SK-N-SH (cell line): ENCODE measurements around the gene ACCS. TPM values are rescaled to one million over a fixed set of nuclear protein-coding genes. Genes with fewer than 3 reads are reported as not detected.

Experiments
- CTCF ChIA-PET: fragments of 300-600, 350-600 bp; formaldehyde crosslinking; extraction: SDS; loops from one replicate; lab custom pipeline; 2021; lab: Yijun Ruan, JAX
- POLR2A ChIA-PET: fragments of 350-600 bp; sonication (Branson Sonifier 250); formaldehyde crosslinking; extraction: SDS; loops from one replicate; lab custom pipeline; 2020; ENCODE audit warnings: antibody characterized with exemption, inconsistent platforms; lab: Yijun Ruan, JAX
- DNase-seq: peaks from one replicate; pipeline ENCODE4 v3.0.0; 2012
- H2AFZ ChIP-seq: fragments of 200-600 bp; sonication (generic); 2 replicates; pipeline ENCODE4 v1.8.1; 2016; ENCODE audit warnings: antibody characterized with exemption, mild to moderate bottlenecking, low read depth
- H3F3A ChIP-seq: fragments of 200-600 bp; sonication (generic); replicated peaks from 2 replicates; pipeline ENCODE3; 2016; ENCODE audit warnings: antibody characterized with exemption, mild to moderate bottlenecking; ENCODE audit not compliant: insufficient read depth
- H3K27ac ChIP-seq, 2 experiments: fragments of 200-500 bp in 1 of 2; fragments of 200-600 bp in 1 of 2; sonication (Bioruptor generic) in 1 of 2; sonication (generic), shearing (Covaris generic) in 1 of 2; 2 replicates each; pipeline versions ENCODE4 v1.5.1 to v1.6.1; 2014 to 2016; ENCODE audit warnings: low read depth in 2 of 2, inconsistent platforms in 1 of 2, low read length in 1 of 2, mild to moderate bottlenecking in 1 of 2, mixed read lengths in 1 of 2
- H3K27me3 ChIP-seq: fragments of 200-600 bp; sonication (generic), shearing (Covaris generic); 2 replicates; pipeline ENCODE4 v1.6.1; 2016; ENCODE audit warnings: mixed run types; ENCODE audit not compliant: insufficient read depth
- H3K36me3 ChIP-seq, 2 experiments: fragments of 200-500 bp in 1 of 2; fragments of 200-600 bp in 1 of 2; sonication (Bioruptor generic) in 1 of 2; sonication (generic) in 1 of 2; replicated peaks in 1 of 2; 2 replicates each; pipeline versions ENCODE3 to v1.5.1; 2014 to 2016; ENCODE audit warnings: low read length in 1 of 2, mild to moderate bottlenecking in 1 of 2; ENCODE audit not compliant: insufficient read depth in 2 of 2, control insufficient read depth in 1 of 2
- H3K4me1 ChIP-seq, 2 experiments: fragments of 200-500 bp in 1 of 2; fragments of 200-600 bp in 1 of 2; sonication (Bioruptor generic) in 1 of 2; sonication (generic), shearing (Covaris generic) in 1 of 2; 2 replicates each; pipeline versions ENCODE4 v1.5.1 to v1.6.1; 2014 to 2016; ENCODE audit warnings: low read depth in 1 of 2, low read length in 1 of 2, mixed run types in 1 of 2; ENCODE audit not compliant: insufficient read depth in 2 of 2, control insufficient read depth in 1 of 2
- H3K4me2 ChIP-seq: fragments of 200-600 bp; sonication (generic), shearing (Covaris generic); 2 replicates; pipeline ENCODE4 v1.6.1; 2017; ENCODE audit warnings: mixed run types
- H3K4me3 ChIP-seq, 2 experiments: fragments of 200-500 bp in 1 of 2; fragments of 200-600 bp in 1 of 2; sonication (Bioruptor generic) in 1 of 2; sonication (generic), shearing (Covaris generic) in 1 of 2; 2 replicates each; pipeline versions ENCODE4 v1.5.1 to v1.8.1; 2014 to 2016; ENCODE audit warnings: low read depth in 2 of 2, inconsistent platforms in 1 of 2, low read length in 1 of 2, mild to moderate bottlenecking in 1 of 2, mixed read lengths in 1 of 2, moderate library complexity in 1 of 2
- H3K79me2 ChIP-seq: fragments of 200-600 bp; sonication (generic); 2 replicates; pipeline ENCODE4 v1.8.1; 2017; ENCODE audit warnings: mild to moderate bottlenecking; ENCODE audit not compliant: insufficient read depth
- H3K9ac ChIP-seq: fragments of 200-600 bp; sonication (generic); 2 replicates; pipeline ENCODE4 v1.6.1; 2017; ENCODE audit warnings: mixed run types
- H3K9me2 ChIP-seq: fragments of 200-600 bp; sonication (generic); 2 replicates; pipeline ENCODE4 v1.6.1; 2017; ENCODE audit warnings: mixed run types
- H3K9me3 ChIP-seq: fragments of 200-600 bp; sonication (generic); 2 replicates; pipeline ENCODE4 v1.6.1; 2017; ENCODE audit warnings: mixed run types, mild to moderate bottlenecking, moderate library complexity
- H4K20me1 ChIP-seq: fragments of 200-600 bp; sonication (generic); 2 replicates; pipeline ENCODE4 v1.6.1; 2017; ENCODE audit warnings: mild to moderate bottlenecking, mixed run types; ENCODE audit not compliant: insufficient read depth
- CHD2 ChIP-seq: fragments of 150-350 bp; IDR thresholded peaks from 2 replicates; pipeline ENCODE4 v1.6.1; 2018; ENCODE audit warnings: low read length; ENCODE audit not compliant: partially characterized antibody
- ELF1 ChIP-seq: IDR thresholded peaks from 2 replicates; pipeline ENCODE4 v1.4.0; 2012
- EP300 ChIP-seq, 2 experiments: IDR thresholded peaks; 2 replicates each; pipeline versions ENCODE4 v1.4.0 to v1.6.1; 2012; ENCODE audit warnings: borderline replicate concordance in 1 of 2, low read depth in 1 of 2, low read length in 1 of 2
- FOSL2 ChIP-seq: IDR thresholded peaks from 2 replicates; pipeline ENCODE4 v1.4.0; 2012; ENCODE audit warnings: low read depth, mild to moderate bottlenecking, moderate library complexity, borderline replicate concordance
- NRF1 ChIP-seq: IDR thresholded peaks from 2 replicates; pipeline ENCODE4 v1.6.1; 2012; ENCODE audit warnings: low read depth, mild to moderate bottlenecking, low read length
- POLR2AphosphoS5 ChIP-seq: IDR thresholded peaks from 2 replicates; pipeline ENCODE4 v1.6.1; 2012; ENCODE audit warnings: low read depth, low read length
- RAD21 ChIP-seq: IDR thresholded peaks from 2 replicates; pipeline ENCODE4 v1.6.1; 2012; ENCODE audit warnings: mild to moderate bottlenecking, low read length
- RCOR1 ChIP-seq: fragments of 150-350 bp; IDR thresholded peaks from 2 replicates; pipeline ENCODE4 v1.6.1; 2017; ENCODE audit warnings: antibody characterized with exemption, low read length
- RFX5 ChIP-seq: IDR thresholded peaks from 2 replicates; pipeline ENCODE4 v1.6.1; 2012; ENCODE audit warnings: mild to moderate bottlenecking, improper control_type of control experiment, low read length
- WGBS: methylation state at CpG from one replicate; pipeline ENCODE4 v1.1.6; 2017; ENCODE audit warnings: low lambda C conversion rate; 5-methylcytosine and 5-hydroxymethylcytosine counted together
- polyA plus RNA-seq, 3 experiments: library from polyadenylated mRNA; depleted of rRNA; stranded (reverse); fragments of >200 nt; gene quantifications; 2 replicates each; pipeline ENCODE4 v1.2.3, GENCODE V29; 2012
- TF ChIP-seq, protein P1 (sequence below): IDR thresholded peaks from 2 replicates; pipeline ENCODE4 v1.6.1; 2012; ENCODE audit warnings: mild to moderate bottlenecking, low read depth, low read length, moderate library complexity
- TF ChIP-seq, protein P2 (sequence below): IDR thresholded peaks from 2 replicates; pipeline ENCODE4 v1.4.0; 2012; ENCODE audit warnings: low read depth, borderline replicate concordance
- TF ChIP-seq, protein P3 (sequence below): fragments of 200-600 bp; sonication (generic); IDR thresholded peaks from 2 replicates; pipeline ENCODE4 v1.6.1; 2017; ENCODE audit warnings: antibody characterized with exemption, mild to moderate bottlenecking, moderate library complexity

ACCS gene
- polyA plus RNA-seq, 1 of the 3 experiments (the other 2 are of a cell fraction), result 28.5 TPM

DNA sequence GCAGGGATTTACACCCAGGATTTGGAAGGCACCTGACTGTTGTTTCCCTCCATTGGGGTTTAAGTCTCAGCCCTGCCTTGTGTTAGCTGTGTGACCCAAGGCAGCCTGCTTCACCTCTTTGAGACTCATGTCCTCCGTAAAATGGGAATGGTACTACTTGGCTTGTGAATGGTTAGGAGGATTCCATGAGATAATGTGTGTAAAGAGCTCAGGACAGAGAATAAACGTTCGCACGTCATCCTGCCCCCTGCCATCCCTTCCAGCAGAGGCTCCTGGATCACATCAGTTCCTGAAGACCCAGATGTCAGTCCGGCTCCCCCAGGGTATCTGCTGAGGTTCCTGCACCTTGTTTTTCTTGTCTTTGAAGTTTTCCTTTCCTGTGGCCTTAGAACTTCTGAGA is 35.1 kb upstream of the ACCS start:
- Histone ChIP-seq H3K9me2 (no peaks in the 10 kb centered on the region), H3K4me2 (no peak overlapping the region)

More for the DNA sequence above, 35.1 kb upstream of the ACCS start:
- no peak for TF ChIP-seq RAD21
- TF ChIP-seq, protein P1, sequence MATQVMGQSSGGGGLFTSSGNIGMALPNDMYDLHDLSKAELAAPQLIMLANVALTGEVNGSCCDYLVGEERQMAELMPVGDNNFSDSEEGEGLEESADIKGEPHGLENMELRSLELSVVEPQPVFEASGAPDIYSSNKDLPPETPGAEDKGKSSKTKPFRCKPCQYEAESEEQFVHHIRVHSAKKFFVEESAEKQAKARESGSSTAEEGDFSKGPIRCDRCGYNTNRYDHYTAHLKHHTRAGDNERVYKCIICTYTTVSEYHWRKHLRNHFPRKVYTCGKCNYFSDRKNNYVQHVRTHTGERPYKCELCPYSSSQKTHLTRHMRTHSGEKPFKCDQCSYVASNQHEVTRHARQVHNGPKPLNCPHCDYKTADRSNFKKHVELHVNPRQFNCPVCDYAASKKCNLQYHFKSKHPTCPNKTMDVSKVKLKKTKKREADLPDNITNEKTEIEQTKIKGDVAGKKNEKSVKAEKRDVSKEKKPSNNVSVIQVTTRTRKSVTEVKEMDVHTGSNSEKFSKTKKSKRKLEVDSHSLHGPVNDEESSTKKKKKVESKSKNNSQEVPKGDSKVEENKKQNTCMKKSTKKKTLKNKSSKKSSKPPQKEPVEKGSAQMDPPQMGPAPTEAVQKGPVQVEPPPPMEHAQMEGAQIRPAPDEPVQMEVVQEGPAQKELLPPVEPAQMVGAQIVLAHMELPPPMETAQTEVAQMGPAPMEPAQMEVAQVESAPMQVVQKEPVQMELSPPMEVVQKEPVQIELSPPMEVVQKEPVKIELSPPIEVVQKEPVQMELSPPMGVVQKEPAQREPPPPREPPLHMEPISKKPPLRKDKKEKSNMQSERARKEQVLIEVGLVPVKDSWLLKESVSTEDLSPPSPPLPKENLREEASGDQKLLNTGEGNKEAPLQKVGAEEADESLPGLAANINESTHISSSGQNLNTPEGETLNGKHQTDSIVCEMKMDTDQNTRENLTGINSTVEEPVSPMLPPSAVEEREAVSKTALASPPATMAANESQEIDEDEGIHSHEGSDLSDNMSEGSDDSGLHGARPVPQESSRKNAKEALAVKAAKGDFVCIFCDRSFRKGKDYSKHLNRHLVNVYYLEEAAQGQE, result no peak
- no peak for TF ChIP-seq FOSL2
- TF ChIP-seq EP300 (IDR thresholded peaks at IDR 0.05; ENCODE audit: borderline replicate concordance in 1 of 2, low read depth in 1 of 2, low read length in 1 of 2), result no peak
- TF ChIP-seq, protein P2, sequence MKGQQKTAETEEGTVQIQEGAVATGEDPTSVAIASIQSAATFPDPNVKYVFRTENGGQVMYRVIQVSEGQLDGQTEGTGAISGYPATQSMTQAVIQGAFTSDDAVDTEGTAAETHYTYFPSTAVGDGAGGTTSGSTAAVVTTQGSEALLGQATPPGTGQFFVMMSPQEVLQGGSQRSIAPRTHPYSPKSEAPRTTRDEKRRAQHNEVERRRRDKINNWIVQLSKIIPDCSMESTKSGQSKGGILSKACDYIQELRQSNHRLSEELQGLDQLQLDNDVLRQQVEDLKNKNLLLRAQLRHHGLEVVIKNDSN, result no peak
- TF ChIP-seq, protein P3, sequence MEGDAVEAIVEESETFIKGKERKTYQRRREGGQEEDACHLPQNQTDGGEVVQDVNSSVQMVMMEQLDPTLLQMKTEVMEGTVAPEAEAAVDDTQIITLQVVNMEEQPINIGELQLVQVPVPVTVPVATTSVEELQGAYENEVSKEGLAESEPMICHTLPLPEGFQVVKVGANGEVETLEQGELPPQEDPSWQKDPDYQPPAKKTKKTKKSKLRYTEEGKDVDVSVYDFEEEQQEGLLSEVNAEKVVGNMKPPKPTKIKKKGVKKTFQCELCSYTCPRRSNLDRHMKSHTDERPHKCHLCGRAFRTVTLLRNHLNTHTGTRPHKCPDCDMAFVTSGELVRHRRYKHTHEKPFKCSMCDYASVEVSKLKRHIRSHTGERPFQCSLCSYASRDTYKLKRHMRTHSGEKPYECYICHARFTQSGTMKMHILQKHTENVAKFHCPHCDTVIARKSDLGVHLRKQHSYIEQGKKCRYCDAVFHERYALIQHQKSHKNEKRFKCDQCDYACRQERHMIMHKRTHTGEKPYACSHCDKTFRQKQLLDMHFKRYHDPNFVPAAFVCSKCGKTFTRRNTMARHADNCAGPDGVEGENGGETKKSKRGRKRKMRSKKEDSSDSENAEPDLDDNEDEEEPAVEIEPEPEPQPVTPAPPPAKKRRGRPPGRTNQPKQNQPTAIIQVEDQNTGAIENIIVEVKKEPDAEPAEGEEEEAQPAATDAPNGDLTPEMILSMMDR, result no peak
- no peak for TF ChIP-seq RCOR1
- TF ChIP-seq NRF1, result no peak
- TF ChIP-seq RFX5, result no peak
- no peak for TF ChIP-seq CHD2
- TF ChIP-seq ELF1, result no peak
- no peak for TF ChIP-seq POLR2AphosphoS5
- H3K36me3 ChIP-seq, result no peaks in the 10 kb centered on the region
- ChIA-PET POLR2A (no interaction called here), CTCF (interaction anchor here (4.4 kb wide), 1 partner anchor 141 kb away, joined by 27 read pairs; no protein-coding TSS in a partner anchor)
- H3K27ac ChIP-seq, result peak overlapping the region in 1 of 2 experiments; percentile 55; a peak in 1 of 4 replicates
- no peak overlapping the region for H3K9ac ChIP-seq
- H3K27me3 ChIP-seq, result no peaks in the 10 kb centered on the region
- H3F3A ChIP-seq, result no peaks in the 10 kb centered on the region
- no peak for DNase-seq
- H3K4me1 ChIP-seq, result peaks cover 9 to 12% of the 10 kb centered on the region in 2 experiments; a peak in 2 of 4 replicates
- H2AFZ ChIP-seq, result no peak overlapping the region
- H3K79me2 ChIP-seq, result no peaks in the 10 kb centered on the region
- H3K4me3 ChIP-seq, result no peak overlapping the region
- H3K9me3 ChIP-seq, result peaks cover 1% of the 10 kb centered on the region; the same call in 1 of the 2 replicates
- no peaks in the 10 kb centered on the region for H4K20me1 ChIP-seq
- 71% methylated on average over 5 of the region's 5 CpGs for WGBS
